ENCODE measurements around the gene TTYH3. TPM values are rescaled to one million over a fixed set of nuclear protein-coding genes. Genes with fewer than 3 reads are reported as not detected.
"Not testable (repeated sequence)": the region's sequence is repeated elsewhere in the genome, so short reads cannot be mapped to it uniquely, and the experiment has no call there.

TTYH3 gene
- total and polyA plus RNA-seq, 9 of the 15 experiments (the other 6 are each of a cell fraction or from before 2014, with no cell fraction given) = 0.01 to 5.5 (median 1.1) TPM

- TF ChIP-seq TOE1 (IDR thresholded peaks at IDR 0.05; ENCODE audit: borderline replicate concordance) = peak; percentile 55; the same call in 1 of the 2 replicates
- not testable (repeated sequence) for TF ChIP-seq TOE1 (CRISPR knock-in tag; IDR thresholded peaks at IDR 0.05; ENCODE audit: borderline replicate concordance, low read depth); JUND (tag; IDR thresholded peaks at IDR 0.05; ENCODE audit: borderline replicate concordance, low read depth, low read length)
- TF ChIP-seq ZNF318 (IDR thresholded peaks at IDR 0.05; ENCODE audit: borderline replicate concordance in 1 of 2, low read depth in 1 of 2) = peak in 1 of 2 experiments; percentile 53; a peak in 1 of 4 replicates
- TF ChIP-seq POLR2G (IDR thresholded peaks at IDR 0.05; ENCODE audit: low read depth, low read length) = peak; percentile 38; the same call in 1 of the 2 replicates
- TF ChIP-seq NRF1 (conservative IDR thresholded peaks at IDR 0.05 in 1 of 2, IDR thresholded peaks at IDR 0.05 in 1 of 2) = 0 out of 4 replicates have a peak, but pooled peaks of 1 of the 2 experiments have one; percentile 23
- peak; percentile 52 for TF ChIP-seq JUND (IDR thresholded peaks at IDR 0.05; ENCODE audit: borderline replicate concordance, low read depth, low read length)
- peak; percentile 44; the same call in 1 of the 2 replicates for TF ChIP-seq KLF6 (CRISPR knock-in tag; IDR thresholded peaks at IDR 0.05; ENCODE audit: borderline replicate concordance)
- TF ChIP-seq, protein P1, sequence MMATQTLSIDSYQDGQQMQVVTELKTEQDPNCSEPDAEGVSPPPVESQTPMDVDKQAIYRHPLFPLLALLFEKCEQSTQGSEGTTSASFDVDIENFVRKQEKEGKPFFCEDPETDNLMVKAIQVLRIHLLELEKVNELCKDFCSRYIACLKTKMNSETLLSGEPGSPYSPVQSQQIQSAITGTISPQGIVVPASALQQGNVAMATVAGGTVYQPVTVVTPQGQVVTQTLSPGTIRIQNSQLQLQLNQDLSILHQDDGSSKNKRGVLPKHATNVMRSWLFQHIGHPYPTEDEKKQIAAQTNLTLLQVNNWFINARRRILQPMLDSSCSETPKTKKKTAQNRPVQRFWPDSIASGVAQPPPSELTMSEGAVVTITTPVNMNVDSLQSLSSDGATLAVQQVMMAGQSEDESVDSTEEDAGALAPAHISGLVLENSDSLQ (IDR thresholded peaks at IDR 0.05) = 0 out of 2 replicates have a peak, but pooled peaks have one; percentile 35
Observed at GRCh38 chr7:2693420-2694121, 61.8 kb downstream of the TTYH3 start (continued).
